ENCODE measurements around the gene OXSM.

- TF ChIP-seq CTCF (IDR thresholded peaks at IDR 0.05) (no peak), POLR2A (IDR thresholded peaks at IDR 0.05) (no peak), POLR2AphosphoS5 (IDR thresholded peaks at IDR 0.05; ENCODE audit: insufficient read depth in 1 of 2, low read depth in 1 of 2) (no peak)
Observed at GRCh38 chr3:25830373-25831280, 40.7 kb downstream of the OXSM start.

Measured in vagina (tissue), 2 donors.